ENCODE measurements around the gene BLVRB. TPM values are rescaled to one million over a fixed set of nuclear protein-coding genes. Genes with fewer than 3 reads are reported as not detected.

The BLVRB gene
- total RNA-seq, 1 experiment from 2014 or later = 35.1 TPM

DNA sequence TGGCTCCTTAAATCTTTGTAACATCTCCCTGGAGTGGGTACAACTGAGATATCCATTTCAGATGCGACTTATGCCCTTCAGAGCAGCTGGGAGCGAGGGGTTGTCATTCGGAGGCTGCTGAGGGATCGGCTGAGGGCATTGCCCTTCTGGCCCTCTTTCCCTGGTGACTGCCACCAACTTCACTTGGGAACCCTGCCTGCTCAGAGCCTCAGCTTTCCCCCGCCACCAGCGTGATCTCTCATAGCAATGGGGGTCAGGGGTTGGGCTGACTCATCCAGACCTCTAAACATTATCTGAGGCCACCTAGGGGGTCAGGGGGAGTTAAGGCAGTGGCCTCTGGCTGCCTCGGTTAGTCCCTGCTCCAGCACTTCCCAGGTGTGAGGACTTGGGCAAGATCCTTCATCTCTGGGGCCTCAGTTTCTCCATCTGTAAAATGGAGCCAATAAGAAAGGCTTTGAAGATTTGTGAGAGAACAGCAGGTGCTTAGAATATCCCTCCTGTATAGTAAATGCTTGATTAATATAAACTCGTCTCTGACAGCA, 53.5 kb downstream of the BLVRB start:
- Mint-ChIP-seq H3K36me3 (no peaks in the 10 kb centered on the region), H3K4me3 (no peak overlapping the region), H3K27ac (peak overlapping the region; percentile 85), H3K4me1 (peaks cover 39% of the 10 kb centered on the region), H3K27me3 (ENCODE audit: low read depth) (no peaks in the 10 kb centered on the region), H3K9me3 (no peaks in the 10 kb centered on the region)
- ATAC-seq (no peak), DNase-seq (ENCODE audit: low spot score) (no peak)
- CTCF ChIA-PET = interaction anchor here (1.1 to 2.2 kb wide), 3 partner anchors 9 to 223 kb away, joined by 4 to 9 read pairs (median 8); no protein-coding TSS in a partner anchor
- POLR2A ChIA-PET = interaction anchor here (1.5 kb wide), 1 partner anchor 31 kb away, joined by 4 read pairs; no protein-coding TSS in a partner anchor
- TF ChIP-seq ZNF317 (CRISPR knock-in tag; IDR thresholded peaks at IDR 0.05; ENCODE audit: borderline replicate concordance, low read depth) = no peak
- no peak for TF ChIP-seq ATF1 (CRISPR knock-in tag; IDR thresholded peaks at IDR 0.05)
- TF ChIP-seq, protein P1, sequence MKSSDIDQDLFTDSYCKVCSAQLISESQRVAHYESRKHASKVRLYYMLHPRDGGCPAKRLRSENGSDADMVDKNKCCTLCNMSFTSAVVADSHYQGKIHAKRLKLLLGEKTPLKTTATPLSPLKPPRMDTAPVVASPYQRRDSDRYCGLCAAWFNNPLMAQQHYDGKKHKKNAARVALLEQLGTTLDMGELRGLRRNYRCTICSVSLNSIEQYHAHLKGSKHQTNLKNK (CRISPR knock-in tag; IDR thresholded peaks at IDR 0.05) = no peak
- no peak for TF ChIP-seq ZNF263 (CRISPR knock-in tag; IDR thresholded peaks at IDR 0.05; ENCODE audit: low read depth)
- TF ChIP-seq, protein P2, sequence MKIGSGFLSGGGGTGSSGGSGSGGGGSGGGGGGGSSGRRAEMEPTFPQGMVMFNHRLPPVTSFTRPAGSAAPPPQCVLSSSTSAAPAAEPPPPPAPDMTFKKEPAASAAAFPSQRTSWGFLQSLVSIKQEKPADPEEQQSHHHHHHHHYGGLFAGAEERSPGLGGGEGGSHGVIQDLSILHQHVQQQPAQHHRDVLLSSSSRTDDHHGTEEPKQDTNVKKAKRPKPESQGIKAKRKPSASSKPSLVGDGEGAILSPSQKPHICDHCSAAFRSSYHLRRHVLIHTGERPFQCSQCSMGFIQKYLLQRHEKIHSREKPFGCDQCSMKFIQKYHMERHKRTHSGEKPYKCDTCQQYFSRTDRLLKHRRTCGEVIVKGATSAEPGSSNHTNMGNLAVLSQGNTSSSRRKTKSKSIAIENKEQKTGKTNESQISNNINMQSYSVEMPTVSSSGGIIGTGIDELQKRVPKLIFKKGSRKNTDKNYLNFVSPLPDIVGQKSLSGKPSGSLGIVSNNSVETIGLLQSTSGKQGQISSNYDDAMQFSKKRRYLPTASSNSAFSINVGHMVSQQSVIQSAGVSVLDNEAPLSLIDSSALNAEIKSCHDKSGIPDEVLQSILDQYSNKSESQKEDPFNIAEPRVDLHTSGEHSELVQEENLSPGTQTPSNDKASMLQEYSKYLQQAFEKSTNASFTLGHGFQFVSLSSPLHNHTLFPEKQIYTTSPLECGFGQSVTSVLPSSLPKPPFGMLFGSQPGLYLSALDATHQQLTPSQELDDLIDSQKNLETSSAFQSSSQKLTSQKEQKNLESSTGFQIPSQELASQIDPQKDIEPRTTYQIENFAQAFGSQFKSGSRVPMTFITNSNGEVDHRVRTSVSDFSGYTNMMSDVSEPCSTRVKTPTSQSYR (CRISPR knock-in tag; IDR thresholded peaks at IDR 0.05) = no peak
- no peak for TF ChIP-seq NR3C1 (CRISPR knock-in tag; conservative IDR thresholded peaks at IDR 0.05; ENCODE audit: low read depth)
- no peak for TF ChIP-seq EMX1 (CRISPR knock-in tag; IDR thresholded peaks at IDR 0.05)
- no peak for TF ChIP-seq KAT7 (CRISPR knock-in tag; IDR thresholded peaks at IDR 0.05; ENCODE audit: borderline replicate concordance)
- no peak for TF ChIP-seq FOXJ3 (CRISPR knock-in tag; IDR thresholded peaks at IDR 0.05; ENCODE audit: borderline replicate concordance)

DNA sequence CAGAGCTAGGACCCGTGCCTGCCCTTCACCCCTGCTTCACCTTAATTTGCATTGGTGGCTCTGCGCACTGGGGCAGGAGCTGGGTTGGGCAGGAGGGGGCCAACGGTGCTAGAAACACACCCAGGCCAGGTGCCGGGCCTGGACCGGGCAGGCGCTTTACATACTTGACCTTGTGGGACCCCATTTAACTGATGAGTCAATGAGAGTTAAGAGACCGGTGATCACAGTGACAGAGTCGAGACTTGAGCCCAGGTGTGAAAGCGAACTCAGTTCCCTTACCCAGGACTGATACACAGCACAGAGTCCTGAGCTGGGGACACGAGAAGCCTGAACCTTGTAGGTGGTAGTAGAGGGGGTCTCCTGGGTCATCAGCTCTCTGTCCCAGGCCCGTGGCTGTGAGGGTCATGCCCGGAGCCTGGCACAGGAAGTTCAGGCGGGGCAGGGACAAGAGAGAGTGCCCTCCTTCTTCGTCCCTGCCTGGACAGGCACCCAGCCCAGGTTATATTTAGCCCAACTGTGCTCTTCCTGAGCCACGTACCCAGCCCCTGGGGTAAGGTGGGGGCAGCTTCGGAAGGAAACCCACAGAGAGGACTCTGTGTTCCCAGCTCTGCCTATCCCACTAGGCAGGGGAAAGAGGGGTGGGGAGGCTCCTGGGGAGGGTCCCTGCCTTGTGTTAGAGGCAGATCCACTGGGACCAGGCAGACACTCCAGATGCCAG, 54.3 kb downstream of the BLVRB start:
- H3K27me3 Mint-ChIP-seq (ENCODE audit: low read depth) = no peaks in the 10 kb centered on the region
- no peak for ATAC-seq
- TF ChIP-seq, protein P3, sequence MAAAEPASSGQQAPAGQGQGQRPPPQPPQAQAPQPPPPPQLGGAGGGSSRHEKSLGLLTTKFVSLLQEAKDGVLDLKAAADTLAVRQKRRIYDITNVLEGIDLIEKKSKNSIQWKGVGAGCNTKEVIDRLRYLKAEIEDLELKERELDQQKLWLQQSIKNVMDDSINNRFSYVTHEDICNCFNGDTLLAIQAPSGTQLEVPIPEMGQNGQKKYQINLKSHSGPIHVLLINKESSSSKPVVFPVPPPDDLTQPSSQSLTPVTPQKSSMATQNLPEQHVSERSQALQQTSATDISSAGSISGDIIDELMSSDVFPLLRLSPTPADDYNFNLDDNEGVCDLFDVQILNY (CRISPR knock-in tag; IDR thresholded peaks at IDR 0.05) = no peak
- TF ChIP-seq ZNF121 (CRISPR knock-in tag; IDR thresholded peaks at IDR 0.05) (no peak), SMAD4 (CRISPR knock-in tag; IDR thresholded peaks at IDR 0.05) (no peak), JAZF1 (CRISPR knock-in tag; IDR thresholded peaks at IDR 0.05) (no peak), ZNF232 (CRISPR knock-in tag; IDR thresholded peaks at IDR 0.05) (no peak), ZNF423 (CRISPR knock-in tag; IDR thresholded peaks at IDR 0.05) (no peak), OVOL2 (CRISPR knock-in tag; IDR thresholded peaks at IDR 0.05; ENCODE audit: borderline replicate concordance) (no peak), ETV6 (CRISPR knock-in tag; IDR thresholded peaks at IDR 0.05) (no peak), GABPB1 (CRISPR knock-in tag; IDR thresholded peaks at IDR 0.05) (no peak), KAT7 (CRISPR knock-in tag; IDR thresholded peaks at IDR 0.05; ENCODE audit: borderline replicate concordance) (no peak), ZNF317 (CRISPR knock-in tag; IDR thresholded peaks at IDR 0.05; ENCODE audit: borderline replicate concordance, low read depth) (no peak), GRHL2 (CRISPR knock-in tag; IDR thresholded peaks at IDR 0.05; ENCODE audit: insufficient replicate concordance, severe bottlenecking) (no peak), MXD4 (CRISPR knock-in tag; IDR thresholded peaks at IDR 0.05; ENCODE audit: borderline replicate concordance) (no peak), TP53 (CRISPR knock-in tag; IDR thresholded peaks at IDR 0.05) (no peak)
- TF ChIP-seq, protein P4, sequence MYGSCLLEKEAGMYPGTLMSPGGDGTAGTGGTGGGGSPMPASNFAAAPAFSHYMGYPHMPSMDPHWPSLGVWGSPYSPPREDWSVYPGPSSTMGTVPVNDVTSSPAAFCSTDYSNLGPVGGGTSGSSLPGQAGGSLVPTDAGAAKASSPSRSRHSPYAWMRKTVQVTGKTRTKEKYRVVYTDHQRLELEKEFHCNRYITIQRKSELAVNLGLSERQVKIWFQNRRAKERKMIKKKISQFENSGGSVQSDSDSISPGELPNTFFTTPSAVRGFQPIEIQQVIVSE (CRISPR knock-in tag; IDR thresholded peaks at IDR 0.05; ENCODE audit: borderline replicate concordance) = no peak
- TF ChIP-seq, protein P5, sequence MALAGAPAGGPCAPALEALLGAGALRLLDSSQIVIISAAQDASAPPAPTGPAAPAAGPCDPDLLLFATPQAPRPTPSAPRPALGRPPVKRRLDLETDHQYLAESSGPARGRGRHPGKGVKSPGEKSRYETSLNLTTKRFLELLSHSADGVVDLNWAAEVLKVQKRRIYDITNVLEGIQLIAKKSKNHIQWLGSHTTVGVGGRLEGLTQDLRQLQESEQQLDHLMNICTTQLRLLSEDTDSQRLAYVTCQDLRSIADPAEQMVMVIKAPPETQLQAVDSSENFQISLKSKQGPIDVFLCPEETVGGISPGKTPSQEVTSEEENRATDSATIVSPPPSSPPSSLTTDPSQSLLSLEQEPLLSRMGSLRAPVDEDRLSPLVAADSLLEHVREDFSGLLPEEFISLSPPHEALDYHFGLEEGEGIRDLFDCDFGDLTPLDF (CRISPR knock-in tag; IDR thresholded peaks at IDR 0.05) = no peak
- TF ChIP-seq, protein P6, sequence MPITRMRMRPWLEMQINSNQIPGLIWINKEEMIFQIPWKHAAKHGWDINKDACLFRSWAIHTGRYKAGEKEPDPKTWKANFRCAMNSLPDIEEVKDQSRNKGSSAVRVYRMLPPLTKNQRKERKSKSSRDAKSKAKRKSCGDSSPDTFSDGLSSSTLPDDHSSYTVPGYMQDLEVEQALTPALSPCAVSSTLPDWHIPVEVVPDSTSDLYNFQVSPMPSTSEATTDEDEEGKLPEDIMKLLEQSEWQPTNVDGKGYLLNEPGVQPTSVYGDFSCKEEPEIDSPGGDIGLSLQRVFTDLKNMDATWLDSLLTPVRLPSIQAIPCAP (CRISPR knock-in tag; IDR thresholded peaks at IDR 0.05) = no peak
- TF ChIP-seq, protein P7, sequence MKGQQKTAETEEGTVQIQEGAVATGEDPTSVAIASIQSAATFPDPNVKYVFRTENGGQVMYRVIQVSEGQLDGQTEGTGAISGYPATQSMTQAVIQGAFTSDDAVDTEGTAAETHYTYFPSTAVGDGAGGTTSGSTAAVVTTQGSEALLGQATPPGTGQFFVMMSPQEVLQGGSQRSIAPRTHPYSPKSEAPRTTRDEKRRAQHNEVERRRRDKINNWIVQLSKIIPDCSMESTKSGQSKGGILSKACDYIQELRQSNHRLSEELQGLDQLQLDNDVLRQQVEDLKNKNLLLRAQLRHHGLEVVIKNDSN (CRISPR knock-in tag; IDR thresholded peaks at IDR 0.05) = no peak
- H3K4me3 Mint-ChIP-seq = no peak overlapping the region
- DNase-seq (ENCODE audit: low spot score) = no peak
- H3K27ac Mint-ChIP-seq = peak overlapping the region; percentile 90; the same call in 1 of the 2 replicates
- ChIA-PET POLR2A (interaction anchor here (1.5 kb wide), 1 partner anchor 32 kb away, joined by 4 read pairs; no protein-coding TSS in a partner anchor), CTCF (interaction anchor here (0.6 to 4.0 kb wide), 4 partner anchors 8 to 106 kb away, joined by 3 to 33 read pairs (median 3); no protein-coding TSS in a partner anchor)
- peaks cover 36% of the 10 kb centered on the region for H3K4me1 Mint-ChIP-seq
- no peaks in the 10 kb centered on the region for H3K36me3 Mint-ChIP-seq
- no peaks in the 10 kb centered on the region for H3K9me3 Mint-ChIP-seq
